SK-N-MC (cell line): ENCODE measurements around the gene P2RY8.

Source experiments
- EZH2 ChIP-seq: fragments of 200-600 bp; sonication (generic); IDR thresholded peaks from one replicate; pipeline ENCODE4 v1.6.1; 2017; ENCODE audit warnings: antibody characterized with exemption
- POLR2AphosphoS5 ChIP-seq: IDR thresholded peaks from 2 replicates; pipeline ENCODE4 v1.6.1; 2012; ENCODE audit warnings: mild to moderate bottlenecking, low read depth, low read length, borderline replicate concordance

DNA sequence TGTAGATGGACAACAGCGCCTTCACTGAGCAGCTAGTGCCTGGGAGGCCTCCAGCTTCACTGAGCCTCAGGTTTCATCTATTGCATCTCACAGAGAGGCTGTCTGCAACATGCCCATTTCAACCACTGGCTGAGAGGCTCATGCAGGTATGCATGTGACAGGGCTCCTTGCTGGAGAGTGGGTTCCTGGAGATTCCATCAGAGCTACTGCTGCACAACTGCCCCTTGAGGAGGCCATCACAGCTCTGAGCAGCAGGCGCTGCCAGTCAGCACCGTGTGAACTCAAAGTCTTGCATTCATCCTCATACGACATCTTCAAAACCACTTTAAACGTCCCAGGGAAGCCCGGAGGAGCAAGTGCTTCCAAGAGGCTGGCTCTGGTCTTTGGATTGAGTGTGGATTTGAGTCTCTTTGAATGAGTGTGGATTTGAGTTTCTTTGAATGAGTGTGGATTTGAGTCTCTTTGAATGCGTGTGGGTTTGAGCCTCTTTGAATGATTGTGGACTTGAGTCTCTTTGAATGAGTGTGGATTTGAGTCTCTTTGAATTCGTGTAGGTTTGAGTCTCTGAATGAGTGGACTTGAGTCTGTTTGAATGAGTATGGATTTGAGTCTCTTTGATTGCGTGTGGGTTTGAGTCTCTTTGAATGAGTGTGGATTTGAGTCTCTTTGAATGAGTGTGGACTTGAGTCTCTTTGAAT lies 8.7 kb downstream of the P2RY8 start:
- TF ChIP-seq EZH2 (no peak), POLR2AphosphoS5 (no peak)
